Measurements from ENCODE around the gene CDA. TPM values are rescaled to one million over a fixed set of nuclear protein-coding genes. Genes with fewer than 3 reads are reported as not detected.

The CDA gene
- total and polyA plus RNA-seq, 2 experiments from 2014 or later = 2.5 to 13.6 TPM

DNA sequence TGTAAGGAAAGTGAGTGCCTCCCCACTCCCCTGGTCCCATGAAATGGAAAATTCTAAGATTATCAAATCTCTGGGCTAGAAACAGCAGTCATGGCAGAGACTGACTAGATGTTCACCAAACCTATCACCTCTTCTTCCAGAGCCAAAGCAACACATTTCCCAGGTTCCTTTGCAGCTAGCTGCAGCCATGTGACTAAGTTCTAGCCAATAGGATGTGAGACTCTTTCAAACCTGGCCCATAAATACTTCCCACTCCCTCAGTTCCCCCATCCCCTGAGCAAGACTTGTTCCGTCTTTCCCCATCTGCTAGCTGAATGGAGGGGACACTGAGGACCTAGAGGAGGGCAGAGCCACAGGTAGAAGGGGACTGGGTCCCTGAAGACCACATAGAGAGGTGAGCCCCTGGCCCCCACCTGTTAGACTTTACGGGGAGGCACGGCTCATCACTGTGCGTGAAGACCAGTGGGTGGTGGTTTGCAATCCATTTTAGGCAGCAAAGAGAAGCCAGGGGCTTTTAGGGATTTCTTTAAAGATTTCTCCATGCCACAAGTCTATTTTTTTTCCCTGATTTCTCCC, 19.3 kb upstream of the CDA start:
- Histone ChIP-seq H3K27ac (ENCODE audit: low read depth) (no peak overlapping the region), H4K20me1 (replicated peaks; ENCODE audit: insufficient read depth) (no peaks in the 10 kb centered on the region), H3K79me2 (replicated peaks; ENCODE audit: insufficient read depth) (no peaks in the 10 kb centered on the region), H2AFZ (no peak overlapping the region), H3K4me2 (no peak overlapping the region), H3K9me2 (ENCODE audit: insufficient read depth) (no peaks in the 10 kb centered on the region), H3K36me3 (ENCODE audit: insufficient read depth) (no peaks in the 10 kb centered on the region), H3F3A (replicated peaks; ENCODE audit: low read depth) (no peaks in the 10 kb centered on the region), H3K4me1 (ENCODE audit: insufficient read depth) (no peaks in the 10 kb centered on the region), H3K4me3 (no peak overlapping the region), H3K27me3 (ENCODE audit: insufficient read depth) (0 out of 2 replicates have a peak, but pooled peaks cover 3% of the 10 kb centered on the region)
- Mint-ChIP-seq H3K27ac (no peak overlapping the region), H3K4me3 (no peak overlapping the region), H3K27me3 (ENCODE audit: insufficient read depth, low read depth, poor library complexity) (peaks cover 1% of the 10 kb centered on the region), H3K9me3 (peaks cover 6% of the 10 kb centered on the region; the same call in 2 of the 3 replicates), H3K36me3 (ENCODE audit: low read depth) (no peaks in the 10 kb centered on the region), H3K4me1 (no peaks in the 10 kb centered on the region)
- DNase-seq (ENCODE audit: low spot score) (no peak), ATAC-seq (no peak)
- TF ChIP-seq EZH2phosphoT487 (IDR thresholded peaks at IDR 0.05; ENCODE audit: unreplicated experiment) (no peak), NANOG (IDR thresholded peaks at IDR 0.05; ENCODE audit: borderline replicate concordance) (no peak), CREB1 (CRISPR knock-in tag; IDR thresholded peaks at IDR 0.05; ENCODE audit: low read depth) (no peak), JUNB (IDR thresholded peaks at IDR 0.05; ENCODE audit: unreplicated experiment) (no peak)
- TF ChIP-seq, protein P1, sequence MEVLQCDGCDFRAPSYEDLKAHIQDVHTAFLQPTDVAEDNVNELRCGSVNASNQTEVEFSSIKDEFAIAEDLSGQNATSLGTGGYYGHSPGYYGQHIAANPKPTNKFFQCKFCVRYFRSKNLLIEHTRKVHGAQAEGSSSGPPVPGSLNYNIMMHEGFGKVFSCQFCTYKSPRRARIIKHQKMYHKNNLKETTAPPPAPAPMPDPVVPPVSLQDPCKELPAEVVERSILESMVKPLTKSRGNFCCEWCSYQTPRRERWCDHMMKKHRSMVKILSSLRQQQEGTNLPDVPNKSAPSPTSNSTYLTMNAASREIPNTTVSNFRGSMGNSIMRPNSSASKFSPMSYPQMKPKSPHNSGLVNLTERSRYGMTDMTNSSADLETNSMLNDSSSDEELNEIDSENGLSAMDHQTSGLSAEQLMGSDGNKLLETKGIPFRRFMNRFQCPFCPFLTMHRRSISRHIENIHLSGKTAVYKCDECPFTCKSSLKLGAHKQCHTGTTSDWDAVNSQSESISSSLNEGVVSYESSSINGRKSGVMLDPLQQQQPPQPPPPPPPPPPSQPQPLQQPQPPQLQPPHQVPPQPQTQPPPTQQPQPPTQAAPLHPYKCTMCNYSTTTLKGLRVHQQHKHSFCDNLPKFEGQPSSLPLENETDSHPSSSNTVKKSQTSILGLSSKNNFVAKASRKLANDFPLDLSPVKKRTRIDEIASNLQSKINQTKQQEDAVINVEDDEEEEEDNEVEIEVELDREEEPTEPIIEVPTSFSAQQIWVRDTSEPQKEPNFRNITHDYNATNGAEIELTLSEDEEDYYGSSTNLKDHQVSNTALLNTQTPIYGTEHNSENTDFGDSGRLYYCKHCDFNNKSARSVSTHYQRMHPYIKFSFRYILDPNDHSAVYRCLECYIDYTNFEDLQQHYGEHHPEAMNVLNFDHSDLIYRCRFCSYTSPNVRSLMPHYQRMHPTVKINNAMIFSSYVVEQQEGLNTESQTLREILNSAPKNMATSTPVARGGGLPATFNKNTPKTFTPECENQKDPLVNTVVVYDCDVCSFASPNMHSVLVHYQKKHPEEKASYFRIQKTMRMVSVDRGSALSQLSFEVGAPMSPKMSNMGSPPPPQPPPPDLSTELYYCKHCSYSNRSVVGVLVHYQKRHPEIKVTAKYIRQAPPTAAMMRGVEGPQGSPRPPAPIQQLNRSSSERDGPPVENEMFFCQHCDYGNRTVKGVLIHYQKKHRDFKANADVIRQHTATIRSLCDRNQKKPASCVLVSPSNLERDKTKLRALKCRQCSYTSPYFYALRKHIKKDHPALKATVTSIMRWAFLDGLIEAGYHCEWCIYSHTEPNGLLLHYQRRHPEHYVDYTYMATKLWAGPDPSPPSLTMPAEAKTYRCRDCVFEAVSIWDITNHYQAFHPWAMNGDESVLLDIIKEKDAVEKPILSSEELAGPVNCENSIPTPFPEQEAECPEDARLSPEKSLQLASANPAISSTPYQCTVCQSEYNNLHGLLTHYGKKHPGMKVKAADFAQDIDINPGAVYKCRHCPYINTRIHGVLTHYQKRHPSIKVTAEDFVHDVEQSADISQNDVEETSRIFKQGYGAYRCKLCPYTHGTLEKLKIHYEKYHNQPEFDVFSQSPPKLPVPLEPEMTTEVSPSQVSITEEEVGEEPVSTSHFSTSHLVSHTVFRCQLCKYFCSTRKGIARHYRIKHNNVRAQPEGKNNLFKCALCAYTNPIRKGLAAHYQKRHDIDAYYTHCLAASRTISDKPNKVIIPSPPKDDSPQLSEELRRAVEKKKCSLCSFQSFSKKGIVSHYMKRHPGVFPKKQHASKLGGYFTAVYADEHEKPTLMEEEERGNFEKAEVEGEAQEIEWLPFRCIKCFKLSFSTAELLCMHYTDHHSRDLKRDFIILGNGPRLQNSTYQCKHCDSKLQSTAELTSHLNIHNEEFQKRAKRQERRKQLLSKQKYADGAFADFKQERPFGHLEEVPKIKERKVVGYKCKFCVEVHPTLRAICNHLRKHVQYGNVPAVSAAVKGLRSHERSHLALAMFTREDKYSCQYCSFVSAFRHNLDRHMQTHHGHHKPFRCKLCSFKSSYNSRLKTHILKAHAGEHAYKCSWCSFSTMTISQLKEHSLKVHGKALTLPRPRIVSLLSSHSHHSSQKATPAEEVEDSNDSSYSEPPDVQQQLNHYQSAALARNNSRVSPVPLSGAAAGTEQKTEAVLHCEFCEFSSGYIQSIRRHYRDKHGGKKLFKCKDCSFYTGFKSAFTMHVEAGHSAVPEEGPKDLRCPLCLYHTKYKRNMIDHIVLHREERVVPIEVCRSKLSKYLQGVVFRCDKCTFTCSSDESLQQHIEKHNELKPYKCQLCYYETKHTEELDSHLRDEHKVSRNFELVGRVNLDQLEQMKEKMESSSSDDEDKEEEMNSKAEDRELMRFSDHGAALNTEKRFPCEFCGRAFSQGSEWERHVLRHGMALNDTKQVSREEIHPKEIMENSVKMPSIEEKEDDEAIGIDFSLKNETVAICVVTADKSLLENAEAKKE (CRISPR knock-in tag; IDR thresholded peaks at IDR 0.05) = no peak
- TF ChIP-seq, protein P2, sequence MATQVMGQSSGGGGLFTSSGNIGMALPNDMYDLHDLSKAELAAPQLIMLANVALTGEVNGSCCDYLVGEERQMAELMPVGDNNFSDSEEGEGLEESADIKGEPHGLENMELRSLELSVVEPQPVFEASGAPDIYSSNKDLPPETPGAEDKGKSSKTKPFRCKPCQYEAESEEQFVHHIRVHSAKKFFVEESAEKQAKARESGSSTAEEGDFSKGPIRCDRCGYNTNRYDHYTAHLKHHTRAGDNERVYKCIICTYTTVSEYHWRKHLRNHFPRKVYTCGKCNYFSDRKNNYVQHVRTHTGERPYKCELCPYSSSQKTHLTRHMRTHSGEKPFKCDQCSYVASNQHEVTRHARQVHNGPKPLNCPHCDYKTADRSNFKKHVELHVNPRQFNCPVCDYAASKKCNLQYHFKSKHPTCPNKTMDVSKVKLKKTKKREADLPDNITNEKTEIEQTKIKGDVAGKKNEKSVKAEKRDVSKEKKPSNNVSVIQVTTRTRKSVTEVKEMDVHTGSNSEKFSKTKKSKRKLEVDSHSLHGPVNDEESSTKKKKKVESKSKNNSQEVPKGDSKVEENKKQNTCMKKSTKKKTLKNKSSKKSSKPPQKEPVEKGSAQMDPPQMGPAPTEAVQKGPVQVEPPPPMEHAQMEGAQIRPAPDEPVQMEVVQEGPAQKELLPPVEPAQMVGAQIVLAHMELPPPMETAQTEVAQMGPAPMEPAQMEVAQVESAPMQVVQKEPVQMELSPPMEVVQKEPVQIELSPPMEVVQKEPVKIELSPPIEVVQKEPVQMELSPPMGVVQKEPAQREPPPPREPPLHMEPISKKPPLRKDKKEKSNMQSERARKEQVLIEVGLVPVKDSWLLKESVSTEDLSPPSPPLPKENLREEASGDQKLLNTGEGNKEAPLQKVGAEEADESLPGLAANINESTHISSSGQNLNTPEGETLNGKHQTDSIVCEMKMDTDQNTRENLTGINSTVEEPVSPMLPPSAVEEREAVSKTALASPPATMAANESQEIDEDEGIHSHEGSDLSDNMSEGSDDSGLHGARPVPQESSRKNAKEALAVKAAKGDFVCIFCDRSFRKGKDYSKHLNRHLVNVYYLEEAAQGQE (IDR thresholded peaks at IDR 0.05; ENCODE audit: unreplicated experiment) = no peak
- TF ChIP-seq, protein P3, sequence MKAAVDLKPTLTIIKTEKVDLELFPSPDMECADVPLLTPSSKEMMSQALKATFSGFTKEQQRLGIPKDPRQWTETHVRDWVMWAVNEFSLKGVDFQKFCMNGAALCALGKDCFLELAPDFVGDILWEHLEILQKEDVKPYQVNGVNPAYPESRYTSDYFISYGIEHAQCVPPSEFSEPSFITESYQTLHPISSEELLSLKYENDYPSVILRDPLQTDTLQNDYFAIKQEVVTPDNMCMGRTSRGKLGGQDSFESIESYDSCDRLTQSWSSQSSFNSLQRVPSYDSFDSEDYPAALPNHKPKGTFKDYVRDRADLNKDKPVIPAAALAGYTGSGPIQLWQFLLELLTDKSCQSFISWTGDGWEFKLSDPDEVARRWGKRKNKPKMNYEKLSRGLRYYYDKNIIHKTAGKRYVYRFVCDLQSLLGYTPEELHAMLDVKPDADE (IDR thresholded peaks at IDR 0.05) = no peak

All from GM23338 (cell line).